Progenitor cell of endocrine pancreas (in vitro differentiated cells): ENCODE measurements around the gene KCNAB2. TPM values are rescaled to one million over a fixed set of nuclear protein-coding genes. Genes with fewer than 3 reads are reported as not detected.

Experiments used
- DNase-seq: peaks from one replicate; pipeline ENCODE4 v3.0.0; 2021; ENCODE audit warnings: low spot score; ENCODE audit not compliant: unreplicated experiment
- H3K27ac Mint-ChIP-seq: 2 replicates; pipeline ENCODE4 v1.8.0; 2021; ENCODE audit warnings: mild to moderate bottlenecking, moderate library complexity, mixed read lengths
- H3K27me3 Mint-ChIP-seq: 2 replicates; pipeline ENCODE4 v1.8.0; 2021; ENCODE audit warnings: mixed read lengths
- H3K36me3 Mint-ChIP-seq: 2 replicates; pipeline ENCODE4 v1.8.0; 2022; ENCODE audit warnings: mixed read lengths; ENCODE audit not compliant: insufficient read depth
- H3K4me1 Mint-ChIP-seq: 2 replicates; pipeline ENCODE4 v1.8.0; 2021; ENCODE audit warnings: low read depth, mixed read lengths
- H3K4me3 Mint-ChIP-seq: 2 replicates; pipeline ENCODE4 v1.8.0; 2021; ENCODE audit warnings: low read depth, mild to moderate bottlenecking, moderate library complexity, mixed read lengths
- H3K9me3 Mint-ChIP-seq: 2 replicates; pipeline ENCODE4 v1.8.0; 2021; ENCODE audit warnings: low read depth, mixed read lengths
- total RNA-seq: library from RNA; stranded (reverse); gene quantifications from 2 replicates; pipeline ENCODE4 v1.2.1, GENCODE V29; 2021
- TF ChIP-seq, protein P1 (sequence below): fragments of 200-600 bp; sonication (generic); IDR thresholded peaks from one replicate; pipeline ENCODE4 v1.5.0; 2021; ENCODE audit warnings: antibody characterized with exemption, mild to moderate bottlenecking; ENCODE audit not compliant: unreplicated experiment

The KCNAB2 gene
- total RNA-seq, 1 donor from 2014 or later = 6.9 TPM

DNA sequence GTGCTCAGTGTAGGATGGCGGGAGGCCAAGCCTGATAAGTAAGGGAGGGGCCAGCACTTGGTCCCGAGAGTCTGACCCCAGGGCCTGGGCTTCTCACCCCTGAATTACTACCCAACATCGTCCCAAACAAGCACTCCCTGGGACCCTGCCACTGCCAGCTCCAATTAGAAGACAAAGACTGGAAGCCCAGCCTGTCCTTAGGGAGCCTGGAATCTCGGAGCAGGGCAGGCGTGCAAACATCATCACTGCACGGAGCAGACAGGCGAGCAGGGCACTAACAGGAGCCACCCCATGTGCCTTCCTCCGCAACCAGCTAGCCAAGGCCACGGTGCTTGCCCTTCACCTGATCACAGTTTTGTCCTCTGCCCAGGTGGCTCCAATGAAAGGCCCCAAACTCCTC, 23.2 kb downstream of the KCNAB2 start:
- no peak for DNase-seq
- Mint-ChIP-seq H3K9me3 (no peaks in the 10 kb centered on the region), H3K27ac (no peak overlapping the region), H3K27me3 (peaks cover 4% of the 10 kb centered on the region), H3K4me3 (no peak overlapping the region), H3K36me3 (no peaks in the 10 kb centered on the region), H3K4me1 (no peaks in the 10 kb centered on the region)
- TF ChIP-seq, protein P1, sequence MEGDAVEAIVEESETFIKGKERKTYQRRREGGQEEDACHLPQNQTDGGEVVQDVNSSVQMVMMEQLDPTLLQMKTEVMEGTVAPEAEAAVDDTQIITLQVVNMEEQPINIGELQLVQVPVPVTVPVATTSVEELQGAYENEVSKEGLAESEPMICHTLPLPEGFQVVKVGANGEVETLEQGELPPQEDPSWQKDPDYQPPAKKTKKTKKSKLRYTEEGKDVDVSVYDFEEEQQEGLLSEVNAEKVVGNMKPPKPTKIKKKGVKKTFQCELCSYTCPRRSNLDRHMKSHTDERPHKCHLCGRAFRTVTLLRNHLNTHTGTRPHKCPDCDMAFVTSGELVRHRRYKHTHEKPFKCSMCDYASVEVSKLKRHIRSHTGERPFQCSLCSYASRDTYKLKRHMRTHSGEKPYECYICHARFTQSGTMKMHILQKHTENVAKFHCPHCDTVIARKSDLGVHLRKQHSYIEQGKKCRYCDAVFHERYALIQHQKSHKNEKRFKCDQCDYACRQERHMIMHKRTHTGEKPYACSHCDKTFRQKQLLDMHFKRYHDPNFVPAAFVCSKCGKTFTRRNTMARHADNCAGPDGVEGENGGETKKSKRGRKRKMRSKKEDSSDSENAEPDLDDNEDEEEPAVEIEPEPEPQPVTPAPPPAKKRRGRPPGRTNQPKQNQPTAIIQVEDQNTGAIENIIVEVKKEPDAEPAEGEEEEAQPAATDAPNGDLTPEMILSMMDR = no peak

- no peak for DNase-seq
- Mint-ChIP-seq H3K9me3 (no peaks in the 10 kb centered on the region), H3K4me3 (no peak overlapping the region), H3K4me1 (no peaks in the 10 kb centered on the region), H3K36me3 (no peaks in the 10 kb centered on the region), H3K27ac (no peak overlapping the region), H3K27me3 (peaks cover 4% of the 10 kb centered on the region)
- TF ChIP-seq, protein P1 = no peak
Measured at GRCh38 chr1:6069573-6069972, 23.9 kb downstream of the KCNAB2 start.

DNA sequence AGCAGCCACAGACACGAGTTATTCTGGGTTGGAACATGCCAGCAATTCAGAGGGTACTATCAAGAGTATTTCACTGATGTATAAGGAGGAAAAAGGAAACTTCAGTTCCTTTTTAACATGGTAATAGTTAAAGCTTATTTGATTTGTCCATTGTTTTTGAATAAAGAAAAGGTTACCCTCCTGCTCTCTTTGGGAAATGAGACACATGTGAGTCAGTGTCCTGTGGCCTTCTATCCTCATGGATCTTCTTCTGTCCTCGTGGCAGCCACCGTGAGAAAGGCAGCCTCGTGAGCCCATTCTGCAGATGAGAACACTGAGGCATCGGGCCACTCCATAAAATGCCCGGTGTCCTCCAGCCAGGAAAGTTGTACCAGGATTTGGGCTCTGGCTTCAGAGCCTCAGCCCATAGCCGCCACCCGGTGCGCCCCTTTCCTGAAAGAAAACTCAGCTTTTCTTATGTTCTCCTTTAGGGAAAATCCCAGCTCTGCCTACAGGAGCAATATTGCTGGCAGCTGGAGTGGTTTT, 24.8 kb downstream of the KCNAB2 start:
- peaks cover 4% of the 10 kb centered on the region for H3K27me3 Mint-ChIP-seq
- H3K4me1 Mint-ChIP-seq = no peaks in the 10 kb centered on the region
- TF ChIP-seq, protein P1 = no peak
- no peaks in the 10 kb centered on the region for H3K9me3 Mint-ChIP-seq
- DNase-seq = no peak
- H3K36me3 Mint-ChIP-seq = no peaks in the 10 kb centered on the region
- H3K4me3 Mint-ChIP-seq = no peak overlapping the region
- H3K27ac Mint-ChIP-seq = no peak overlapping the region

GRCh38 chr1:6071219-6071618, 25.5 kb downstream of the KCNAB2 start:
- H3K27me3 Mint-ChIP-seq = peaks cover 4% of the 10 kb centered on the region
- H3K9me3 Mint-ChIP-seq = no peaks in the 10 kb centered on the region
- TF ChIP-seq, protein P1 = no peak
- H3K36me3 Mint-ChIP-seq = no peaks in the 10 kb centered on the region
- H3K27ac Mint-ChIP-seq = no peak overlapping the region
- DNase-seq = no peak
- no peaks in the 10 kb centered on the region for H3K4me1 Mint-ChIP-seq
- H3K4me3 Mint-ChIP-seq = no peak overlapping the region

- Mint-ChIP-seq H3K4me1 (no peaks in the 10 kb centered on the region), H3K9me3 (no peaks in the 10 kb centered on the region), H3K27me3 (peaks cover 7% of the 10 kb centered on the region), H3K27ac (no peak overlapping the region), H3K4me3 (no peak overlapping the region), H3K36me3 (no peaks in the 10 kb centered on the region)
- TF ChIP-seq, protein P1 = no peak
- DNase-seq = no peak
Measured at GRCh38 chr1:6072774-6073479, 27.2 kb downstream of the KCNAB2 start.
